ENCODE data around the gene FBXO17. TPM values are rescaled to one million over a fixed set of nuclear protein-coding genes. Genes with fewer than 3 reads are reported as not detected.

The FBXO17 gene
- polyA plus RNA-seq, 1 donor from 2014 or later: not detected

- H3K27ac ChIP-seq (ENCODE audit: low read length): no peak overlapping the region
- no peaks in the 10 kb centered on the region for H3K9me2 ChIP-seq (ENCODE audit: insufficient read depth, low read length)
- H3K79me2 ChIP-seq (replicated peaks; ENCODE audit: insufficient read depth, low read length): no peaks in the 10 kb centered on the region
- TF ChIP-seq EZH2 (IDR thresholded peaks at IDR 0.05; ENCODE audit: borderline replicate concordance, insufficient read depth, low read length, poor library complexity, severe bottlenecking) (no peak), TAF1 (IDR thresholded peaks at IDR 0.05; ENCODE audit: low read depth) (no peak), CTCF (IDR thresholded peaks at IDR 0.05; ENCODE audit: poor library complexity, severe bottlenecking) (no peak), MXI1 (conservative IDR thresholded peaks at IDR 0.05; ENCODE audit: poor library complexity, severe bottlenecking) (no peak), POLR2AphosphoS5 (IDR thresholded peaks at IDR 0.05) (no peak), EP300 (conservative IDR thresholded peaks at IDR 0.05; ENCODE audit: poor library complexity, severe bottlenecking) (no peak), SMC3 (conservative IDR thresholded peaks at IDR 0.05; ENCODE audit: poor library complexity) (no peak), RAD21 (conservative IDR thresholded peaks at IDR 0.05) (no peak), REST (IDR thresholded peaks at IDR 0.05; ENCODE audit: borderline replicate concordance) (no peak)
- no peak overlapping the region for H2AFZ ChIP-seq (ENCODE audit: low read depth, low read length)
- no peaks in the 10 kb centered on the region for H3F3A ChIP-seq (ENCODE audit: insufficient read depth, low read length, poor library complexity, severe bottlenecking)
- H3K9me3 ChIP-seq (ENCODE audit: low read length): no peaks in the 10 kb centered on the region
- no peaks in the 10 kb centered on the region for H3K36me3 ChIP-seq (ENCODE audit: insufficient read depth, low read length)
- H3K4me3 ChIP-seq (ENCODE audit: low read length): no peak overlapping the region
- no peaks in the 10 kb centered on the region for H3K27me3 ChIP-seq (ENCODE audit: insufficient read depth, low read depth, low read length)
- no peak overlapping the region for H3K4me2 ChIP-seq (ENCODE audit: low read length)
- no peaks in the 10 kb centered on the region for H4K20me1 ChIP-seq (ENCODE audit: insufficient read depth)
- H3K9ac ChIP-seq (ENCODE audit: low read length): no peak overlapping the region
Observed at GRCh38 chr19:38956264-38956663, 19.3 kb downstream of the FBXO17 start.

GRCh38 chr19:38953677-38954076, 21.9 kb downstream of the FBXO17 start:
- Histone ChIP-seq H2AFZ (ENCODE audit: low read depth, low read length) (no peak overlapping the region), H3K27ac (ENCODE audit: low read length) (no peak overlapping the region), H3K27me3 (ENCODE audit: insufficient read depth, low read depth, low read length) (no peaks in the 10 kb centered on the region)

More at GRCh38 chr19:38953677-38954076, 21.9 kb downstream of the FBXO17 start:
- TF ChIP-seq SMC3 (conservative IDR thresholded peaks at IDR 0.05; ENCODE audit: poor library complexity) (no peak), EZH2 (IDR thresholded peaks at IDR 0.05; ENCODE audit: borderline replicate concordance, insufficient read depth, low read length, poor library complexity, severe bottlenecking) (no peak), CTCF (IDR thresholded peaks at IDR 0.05; ENCODE audit: poor library complexity, severe bottlenecking) (no peak), TAF1 (IDR thresholded peaks at IDR 0.05; ENCODE audit: low read depth) (no peak), POLR2AphosphoS5 (IDR thresholded peaks at IDR 0.05) (no peak), REST (IDR thresholded peaks at IDR 0.05; ENCODE audit: borderline replicate concordance) (no peak), MXI1 (conservative IDR thresholded peaks at IDR 0.05; ENCODE audit: poor library complexity, severe bottlenecking) (no peak), RAD21 (conservative IDR thresholded peaks at IDR 0.05) (no peak), EP300 (conservative IDR thresholded peaks at IDR 0.05; ENCODE audit: poor library complexity, severe bottlenecking) (no peak)
- H3K9ac ChIP-seq (ENCODE audit: low read length): no peak overlapping the region
- H4K20me1 ChIP-seq (ENCODE audit: insufficient read depth): no peaks in the 10 kb centered on the region
- H3K4me3 ChIP-seq (ENCODE audit: low read length): no peak overlapping the region
- H3K36me3 ChIP-seq (ENCODE audit: insufficient read depth, low read length): no peaks in the 10 kb centered on the region
- H3K9me2 ChIP-seq (ENCODE audit: insufficient read depth, low read length): no peaks in the 10 kb centered on the region
- H3K4me2 ChIP-seq (ENCODE audit: low read length): no peak overlapping the region
- H3F3A ChIP-seq (ENCODE audit: insufficient read depth, low read length, poor library complexity, severe bottlenecking): no peaks in the 10 kb centered on the region
- no peaks in the 10 kb centered on the region for H3K79me2 ChIP-seq (replicated peaks; ENCODE audit: insufficient read depth, low read length)
- H3K9me3 ChIP-seq (ENCODE audit: low read length): no peaks in the 10 kb centered on the region

Data from neural cell (in vitro differentiated cells).